ENCODE measurements around the gene CACNA1D.

The CACNA1D gene

GRCh38 chr3:53788038-53788437 lies 293.6 kb downstream of the CACNA1D start:
- Mint-ChIP-seq H3K36me3 (ENCODE audit: low read depth) (no peaks in the 10 kb centered on the region), H3K4me3 (no peak overlapping the region), H3K27me3 (peaks cover 8% of the 10 kb centered on the region), H3K9me3 (no peaks in the 10 kb centered on the region), H3K4me1 (ENCODE audit: low read depth) (no peaks in the 10 kb centered on the region), H3K27ac (no peak overlapping the region)

- Mint-ChIP-seq H3K36me3 (ENCODE audit: low read depth) (no peaks in the 10 kb centered on the region), H3K4me1 (ENCODE audit: low read depth) (no peaks in the 10 kb centered on the region), H3K4me3 (no peak overlapping the region), H3K27ac (no peak overlapping the region), H3K9me3 (no peaks in the 10 kb centered on the region), H3K27me3 (peaks cover 3% of the 10 kb centered on the region)
Measured at GRCh38 chr3:53789459-53789858, 295.0 kb downstream of the CACNA1D start.

GRCh38 chr3:53790470-53790869 lies 296.1 kb downstream of the CACNA1D start:
- H3K4me3 Mint-ChIP-seq = no peak overlapping the region
- no peaks in the 10 kb centered on the region for H3K36me3 Mint-ChIP-seq (ENCODE audit: low read depth)
- H3K9me3 Mint-ChIP-seq = no peaks in the 10 kb centered on the region
- H3K4me1 Mint-ChIP-seq (ENCODE audit: low read depth) = no peaks in the 10 kb centered on the region
- H3K27me3 Mint-ChIP-seq = peaks cover 5% of the 10 kb centered on the region
- H3K27ac Mint-ChIP-seq = no peak overlapping the region

GRCh38 chr3:53791317-53791716 lies 296.9 kb downstream of the CACNA1D start:
- Mint-ChIP-seq H3K27ac (no peak overlapping the region), H3K9me3 (no peaks in the 10 kb centered on the region), H3K4me3 (no peak overlapping the region), H3K36me3 (ENCODE audit: low read depth) (no peaks in the 10 kb centered on the region), H3K27me3 (peaks cover 8% of the 10 kb centered on the region), H3K4me1 (ENCODE audit: low read depth) (no peaks in the 10 kb centered on the region)

- Mint-ChIP-seq H3K27ac (no peak overlapping the region), H3K9me3 (no peaks in the 10 kb centered on the region), H3K27me3 (peaks cover 8% of the 10 kb centered on the region), H3K4me1 (ENCODE audit: low read depth) (no peaks in the 10 kb centered on the region), H3K36me3 (ENCODE audit: low read depth) (no peaks in the 10 kb centered on the region), H3K4me3 (no peak overlapping the region)
Measured at GRCh38 chr3:53792866-53793265, 298.5 kb downstream of the CACNA1D start.

GRCh38 chr3:53794597-53794996 lies 300.2 kb downstream of the CACNA1D start:
- Mint-ChIP-seq H3K27ac (no peak overlapping the region), H3K4me1 (ENCODE audit: low read depth) (no peaks in the 10 kb centered on the region), H3K27me3 (peaks cover 8% of the 10 kb centered on the region), H3K36me3 (ENCODE audit: low read depth) (no peaks in the 10 kb centered on the region), H3K9me3 (no peaks in the 10 kb centered on the region), H3K4me3 (no peak overlapping the region)

GRCh38 chr3:53795176-53795575 lies 300.8 kb downstream of the CACNA1D start:
- peaks cover 4% of the 10 kb centered on the region for H3K27me3 Mint-ChIP-seq
- no peak overlapping the region for H3K27ac Mint-ChIP-seq
- H3K36me3 Mint-ChIP-seq (ENCODE audit: low read depth) = no peaks in the 10 kb centered on the region
- H3K4me1 Mint-ChIP-seq (ENCODE audit: low read depth) = no peaks in the 10 kb centered on the region
- no peaks in the 10 kb centered on the region for H3K9me3 Mint-ChIP-seq
- H3K4me3 Mint-ChIP-seq = no peak overlapping the region

- no peaks in the 10 kb centered on the region for H3K4me1 Mint-ChIP-seq (ENCODE audit: low read depth)
- peaks cover 4% of the 10 kb centered on the region for H3K27me3 Mint-ChIP-seq
- no peak overlapping the region for H3K27ac Mint-ChIP-seq
- H3K9me3 Mint-ChIP-seq = no peaks in the 10 kb centered on the region
- no peak overlapping the region for H3K4me3 Mint-ChIP-seq
- H3K36me3 Mint-ChIP-seq (ENCODE audit: low read depth) = no peaks in the 10 kb centered on the region
Measured at GRCh38 chr3:53795789-53796560, 301.6 kb downstream of the CACNA1D start.

- H3K4me1 Mint-ChIP-seq (ENCODE audit: low read depth) = no peaks in the 10 kb centered on the region
- H3K27me3 Mint-ChIP-seq = peaks cover 4% of the 10 kb centered on the region
- H3K4me3 Mint-ChIP-seq = no peak overlapping the region
- H3K27ac Mint-ChIP-seq = no peak overlapping the region
- H3K36me3 Mint-ChIP-seq (ENCODE audit: low read depth) = no peaks in the 10 kb centered on the region
- no peaks in the 10 kb centered on the region for H3K9me3 Mint-ChIP-seq
Measured at GRCh38 chr3:53798144-53798543, 303.7 kb downstream of the CACNA1D start.

GRCh38 chr3:53799338-53799865 lies 305.0 kb downstream of the CACNA1D start:
- no peaks in the 10 kb centered on the region for H3K36me3 Mint-ChIP-seq (ENCODE audit: low read depth)
- H3K4me1 Mint-ChIP-seq (ENCODE audit: low read depth) = no peaks in the 10 kb centered on the region

GRCh38 chr3:53800041-53800906 lies 305.9 kb downstream of the CACNA1D start:
- peaks cover 4% of the 10 kb centered on the region for H3K27me3 Mint-ChIP-seq
- H3K36me3 Mint-ChIP-seq (ENCODE audit: low read depth) = no peaks in the 10 kb centered on the region
- no peak overlapping the region for H3K27ac Mint-ChIP-seq
- H3K9me3 Mint-ChIP-seq = no peaks in the 10 kb centered on the region
- no peak overlapping the region for H3K4me3 Mint-ChIP-seq
- H3K4me1 Mint-ChIP-seq (ENCODE audit: low read depth) = no peaks in the 10 kb centered on the region

More at GRCh38 chr3:53799338-53799865, 305.0 kb downstream of the CACNA1D start:
- Mint-ChIP-seq H3K27me3 (peaks cover 4% of the 10 kb centered on the region), H3K9me3 (no peaks in the 10 kb centered on the region), H3K4me3 (no peak overlapping the region), H3K27ac (no peak overlapping the region)

- H3K27me3 Mint-ChIP-seq = no peaks in the 10 kb centered on the region
- H3K4me1 Mint-ChIP-seq (ENCODE audit: low read depth) = no peaks in the 10 kb centered on the region
- no peak overlapping the region for H3K4me3 Mint-ChIP-seq
- no peak overlapping the region for H3K27ac Mint-ChIP-seq
- H3K36me3 Mint-ChIP-seq (ENCODE audit: low read depth) = no peaks in the 10 kb centered on the region
- H3K9me3 Mint-ChIP-seq = no peaks in the 10 kb centered on the region
Measured at GRCh38 chr3:53801319-53801718, 306.9 kb downstream of the CACNA1D start.

GRCh38 chr3:53802256-53802880 lies 308.0 kb downstream of the CACNA1D start:
- no peak overlapping the region for H3K27ac Mint-ChIP-seq
- no peak overlapping the region for H3K4me3 Mint-ChIP-seq
- H3K9me3 Mint-ChIP-seq = no peaks in the 10 kb centered on the region
- H3K27me3 Mint-ChIP-seq = peaks cover 3% of the 10 kb centered on the region
- H3K36me3 Mint-ChIP-seq (ENCODE audit: low read depth) = no peaks in the 10 kb centered on the region
- H3K4me1 Mint-ChIP-seq (ENCODE audit: low read depth) = no peaks in the 10 kb centered on the region

- Mint-ChIP-seq H3K4me1 (ENCODE audit: low read depth) (no peaks in the 10 kb centered on the region), H3K27ac (no peak overlapping the region), H3K27me3 (peaks cover 3% of the 10 kb centered on the region), H3K9me3 (no peaks in the 10 kb centered on the region), H3K4me3 (no peak overlapping the region), H3K36me3 (ENCODE audit: low read depth) (no peaks in the 10 kb centered on the region)
Measured at GRCh38 chr3:53803124-53803815, 308.9 kb downstream of the CACNA1D start.

All from stimulated activated naive CD8-positive, alpha-beta T cell treated with anti-CD3 and anti-CD28 coated beads, Interleukin-15, Interleukin-2, amounts not matched to agents 100 ng/mL and 50 ng/mL, for 24 hours (primary cell).